ENCODE data around the gene LOXL1. TPM values are rescaled to one million over a fixed set of nuclear protein-coding genes. Genes with fewer than 3 reads are reported as not detected.

Gene LOXL1
- total RNA-seq, 2 experiments from 2014 or later = not detected

- no TSS peak for BruUV-seq (replicated peaks)
- no peaks in the 10 kb centered on the region for H4K20me1 ChIP-seq (ENCODE audit: insufficient read depth, low read length)
- no peaks in the 10 kb centered on the region for H3K9me2 ChIP-seq (ENCODE audit: insufficient read depth, low read length)
- H3K79me2 ChIP-seq (ENCODE audit: insufficient read depth, low read depth, low read length) = no peaks in the 10 kb centered on the region
- ChIA-PET POLR2A (interaction anchor here (1.3 kb wide), 1 partner anchor 14 kb away, joined by 3 read pairs; no protein-coding TSS in a partner anchor), CTCF (ENCODE audit: unreplicated experiment) (no interaction called here)
- intact Hi-C loops (cut with micrococcal nuclease; ENCODE audit: unreplicated experiment) = no loop called here
- TF ChIP-seq EZH2phosphoT487 (IDR thresholded peaks at IDR 0.05; ENCODE audit: borderline replicate concordance, low read depth, low read length) = no peak
- TF ChIP-seq, protein P1, sequence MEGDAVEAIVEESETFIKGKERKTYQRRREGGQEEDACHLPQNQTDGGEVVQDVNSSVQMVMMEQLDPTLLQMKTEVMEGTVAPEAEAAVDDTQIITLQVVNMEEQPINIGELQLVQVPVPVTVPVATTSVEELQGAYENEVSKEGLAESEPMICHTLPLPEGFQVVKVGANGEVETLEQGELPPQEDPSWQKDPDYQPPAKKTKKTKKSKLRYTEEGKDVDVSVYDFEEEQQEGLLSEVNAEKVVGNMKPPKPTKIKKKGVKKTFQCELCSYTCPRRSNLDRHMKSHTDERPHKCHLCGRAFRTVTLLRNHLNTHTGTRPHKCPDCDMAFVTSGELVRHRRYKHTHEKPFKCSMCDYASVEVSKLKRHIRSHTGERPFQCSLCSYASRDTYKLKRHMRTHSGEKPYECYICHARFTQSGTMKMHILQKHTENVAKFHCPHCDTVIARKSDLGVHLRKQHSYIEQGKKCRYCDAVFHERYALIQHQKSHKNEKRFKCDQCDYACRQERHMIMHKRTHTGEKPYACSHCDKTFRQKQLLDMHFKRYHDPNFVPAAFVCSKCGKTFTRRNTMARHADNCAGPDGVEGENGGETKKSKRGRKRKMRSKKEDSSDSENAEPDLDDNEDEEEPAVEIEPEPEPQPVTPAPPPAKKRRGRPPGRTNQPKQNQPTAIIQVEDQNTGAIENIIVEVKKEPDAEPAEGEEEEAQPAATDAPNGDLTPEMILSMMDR (conservative IDR thresholded peaks at IDR 0.05; ENCODE audit: low read length) = no peak
- no peak overlapping the region for H3K27ac ChIP-seq (ENCODE audit: low read depth, low read length, poor library complexity, severe bottlenecking)
- DNase-seq (ENCODE audit: low spot score) = no peak
- no peaks in the 10 kb centered on the region for H3K9me3 ChIP-seq (ENCODE audit: low read length)
- H3K4me1 ChIP-seq (ENCODE audit: insufficient read depth, low read length, poor library complexity, severe bottlenecking) = no peaks in the 10 kb centered on the region
- no peak overlapping the region for H3K4me2 ChIP-seq (ENCODE audit: low read length)
- H2AFZ ChIP-seq (ENCODE audit: low read length) = no peak overlapping the region
- H3K36me3 ChIP-seq (ENCODE audit: insufficient read depth, low read length) = no peaks in the 10 kb centered on the region
- H3K4me3 ChIP-seq (ENCODE audit: low read depth, low read length, poor library complexity, severe bottlenecking) = no peak overlapping the region
Measured at GRCh38 chr15:73906346-73907034, 19.8 kb upstream of the LOXL1 start.

DNA sequence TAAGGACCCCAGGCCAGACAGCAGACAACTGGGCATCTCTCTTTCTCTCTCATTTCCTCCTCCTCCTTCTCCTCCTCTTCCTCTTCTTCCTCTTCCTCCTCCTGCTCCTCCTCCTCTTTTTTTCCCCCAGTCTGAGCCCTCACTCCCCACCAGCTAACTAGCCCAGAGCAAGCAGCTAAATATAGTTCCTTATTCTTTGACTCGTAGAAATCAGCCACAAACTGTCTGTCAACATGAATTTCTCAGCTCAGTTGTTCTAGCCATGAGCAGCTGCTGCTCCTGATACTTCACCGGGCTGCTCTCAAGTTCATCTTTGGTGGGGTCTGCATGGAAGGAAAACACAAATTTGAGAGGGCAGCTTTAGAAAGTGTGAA lies 19.2 kb upstream of the LOXL1 start:
- H3K4me2 ChIP-seq (ENCODE audit: low read length) = no peak overlapping the region
- H3K27ac ChIP-seq (ENCODE audit: low read depth, low read length, poor library complexity, severe bottlenecking) = no peak overlapping the region
- H3K9me3 ChIP-seq (ENCODE audit: low read length) = no peaks in the 10 kb centered on the region
- H3K36me3 ChIP-seq (ENCODE audit: insufficient read depth, low read length) = no peaks in the 10 kb centered on the region
- ChIA-PET POLR2A (interaction anchor here (1.3 kb wide), 1 partner anchor 13 kb away, joined by 3 read pairs; no protein-coding TSS in a partner anchor), CTCF (ENCODE audit: unreplicated experiment) (no interaction called here)
- H3K4me1 ChIP-seq (ENCODE audit: insufficient read depth, low read length, poor library complexity, severe bottlenecking) = no peaks in the 10 kb centered on the region
- H2AFZ ChIP-seq (ENCODE audit: low read length) = no peak overlapping the region
- DNase-seq (ENCODE audit: low spot score) = no peak
- no peaks in the 10 kb centered on the region for H3K9me2 ChIP-seq (ENCODE audit: insufficient read depth, low read length)
- intact Hi-C loops (cut with micrococcal nuclease; ENCODE audit: unreplicated experiment) = no loop called here
- H4K20me1 ChIP-seq (ENCODE audit: insufficient read depth, low read length) = no peaks in the 10 kb centered on the region
- no TSS peak for BruUV-seq (replicated peaks)
- H3K79me2 ChIP-seq (ENCODE audit: insufficient read depth, low read depth, low read length) = no peaks in the 10 kb centered on the region
- H3K4me3 ChIP-seq (ENCODE audit: low read depth, low read length, poor library complexity, severe bottlenecking) = no peak overlapping the region
- TF ChIP-seq, protein P1 (conservative IDR thresholded peaks at IDR 0.05; ENCODE audit: low read length) = no peak
- TF ChIP-seq EZH2phosphoT487 (IDR thresholded peaks at IDR 0.05; ENCODE audit: borderline replicate concordance, low read depth, low read length) = no peak

DNA sequence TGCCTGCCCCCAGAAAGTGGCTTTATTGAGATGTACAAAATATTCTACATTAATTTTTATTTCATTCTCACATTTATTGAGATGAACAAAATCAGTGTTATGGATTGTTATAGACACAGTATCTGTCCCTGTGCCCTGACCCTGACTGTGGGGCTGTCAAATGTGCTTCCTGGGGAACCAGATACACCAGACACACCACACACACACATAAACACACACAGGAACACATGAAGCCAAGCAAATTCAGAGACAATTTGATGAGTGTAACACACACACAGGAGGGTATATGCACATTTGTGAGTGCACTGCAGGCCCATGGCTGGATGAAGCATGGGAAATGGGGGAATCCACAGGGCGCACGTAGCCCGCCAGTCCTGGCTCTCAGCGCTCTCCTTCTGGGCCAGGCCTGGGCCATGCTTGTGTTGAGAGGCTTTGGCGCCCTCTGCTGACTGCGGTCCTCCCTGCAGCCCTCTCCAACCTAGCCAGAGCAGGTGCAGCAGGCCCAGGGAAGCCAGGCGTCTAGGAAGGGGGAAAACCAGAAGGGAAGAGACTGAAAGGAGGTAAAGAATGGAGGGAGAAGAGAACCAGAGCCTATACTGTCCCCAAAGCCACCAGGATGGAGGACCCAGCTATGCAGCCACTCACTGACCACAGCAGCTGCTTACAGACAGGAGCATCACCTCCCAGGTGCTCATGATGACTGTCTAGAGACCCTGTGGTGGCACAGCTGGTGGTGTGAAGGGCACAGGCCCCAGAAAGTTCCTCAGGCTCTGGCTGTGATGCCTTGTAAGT lies 18.0 kb upstream of the LOXL1 start:
- no TSS peak for BruUV-seq (replicated peaks)
- H2AFZ ChIP-seq (ENCODE audit: low read length) = no peak overlapping the region
- intact Hi-C loops (cut with micrococcal nuclease; ENCODE audit: unreplicated experiment) = loop anchor here (1.0 kb wide), 1 partner anchor 34 kb away; no protein-coding TSS in a partner anchor

More for the DNA sequence above, 18.0 kb upstream of the LOXL1 start:
- Histone ChIP-seq H3K9me2 (ENCODE audit: insufficient read depth, low read length) (no peaks in the 10 kb centered on the region), H4K20me1 (ENCODE audit: insufficient read depth, low read length) (no peaks in the 10 kb centered on the region), H3K9me3 (ENCODE audit: low read length) (no peaks in the 10 kb centered on the region), H3K27ac (ENCODE audit: low read depth, low read length, poor library complexity, severe bottlenecking) (no peak overlapping the region), H3K4me2 (ENCODE audit: low read length) (no peak overlapping the region), H3K79me2 (ENCODE audit: insufficient read depth, low read depth, low read length) (no peaks in the 10 kb centered on the region), H3K36me3 (ENCODE audit: insufficient read depth, low read length) (no peaks in the 10 kb centered on the region), H3K4me3 (ENCODE audit: low read depth, low read length, poor library complexity, severe bottlenecking) (no peak overlapping the region), H3K4me1 (ENCODE audit: insufficient read depth, low read length, poor library complexity, severe bottlenecking) (no peaks in the 10 kb centered on the region)
- CTCF ChIA-PET (ENCODE audit: unreplicated experiment) = no interaction called here
- no peak for TF ChIP-seq EZH2phosphoT487 (IDR thresholded peaks at IDR 0.05; ENCODE audit: borderline replicate concordance, low read depth, low read length)
- TF ChIP-seq, protein P1 (conservative IDR thresholded peaks at IDR 0.05; ENCODE audit: low read length) = peak; percentile 85
- DNase-seq (ENCODE audit: low spot score) = peak; percentile 60
- POLR2A ChIA-PET = no interaction called here
